Fibroblast of lung (primary cell): ENCODE results near the gene RARRES2. TPM values are rescaled to one million over a fixed set of nuclear protein-coding genes. Genes with fewer than 3 reads are reported as not detected.
"Not testable (repeated sequence)": the region's sequence is repeated elsewhere in the genome, so short reads cannot be mapped to it uniquely, and the experiment has no call there.

Experiments used
- DNase-seq, 2 donors: peaks; one replicate each; pipeline versions ENCODE4 v3.0.0 to v3.0.0-alpha.2; 2010; ENCODE audit warnings: low read depth in 2 of 2
- H2AFZ ChIP-seq: 2 replicates; pipeline ENCODE4 v1.5.1; 2012; ENCODE audit warnings: low read length, control low read depth, inconsistent platforms
- H3K27ac ChIP-seq: 2 replicates; pipeline ENCODE4 v1.5.1; 2011; ENCODE audit warnings: low read length, control low read depth; ENCODE audit not compliant: insufficient read depth
- H3K27me3 ChIP-seq: 2 replicates; pipeline ENCODE4 v1.5.1; 2011; ENCODE audit warnings: mild to moderate bottlenecking, low read length; ENCODE audit not compliant: control insufficient read depth, insufficient read depth
- H3K36me3 ChIP-seq: 2 replicates; pipeline ENCODE4 v1.5.1; 2011; ENCODE audit warnings: low read length; ENCODE audit not compliant: control insufficient read depth, insufficient read depth
- H3K4me1 ChIP-seq: 2 replicates; pipeline ENCODE4 v1.5.1; 2011; ENCODE audit warnings: low read length; ENCODE audit not compliant: control insufficient read depth, insufficient read depth; ENCODE audit errors: extremely low read depth
- H3K4me2 ChIP-seq: 2 replicates; pipeline ENCODE4 v1.5.1; 2011; ENCODE audit warnings: low read length, control low read depth; ENCODE audit not compliant: insufficient read depth; ENCODE audit errors: extremely low read depth
- H3K4me3 ChIP-seq, 4 experiments: fragments of 200-600 bp in 1 of 4; sonication (generic) in 1 of 4; replicated peaks in 1 of 4; 2 replicates each; pipeline ENCODE4 v1.5.1; 2011 to 2016; ENCODE audit warnings: low read length in 4 of 4, low read depth in 3 of 4, mild to moderate bottlenecking in 3 of 4, control low read depth in 2 of 4, inconsistent platforms in 1 of 4, mixed read lengths in 1 of 4; ENCODE audit not compliant: insufficient read depth in 1 of 4; ENCODE audit errors: control extremely low read depth in 1 of 4
- H3K79me2 ChIP-seq: 2 replicates; pipeline ENCODE4 v1.5.1; 2012; ENCODE audit warnings: mild to moderate bottlenecking, low read length, inconsistent platforms; ENCODE audit not compliant: control insufficient read depth, insufficient read depth
- H3K9ac ChIP-seq: 2 replicates; pipeline ENCODE4 v1.5.1; 2011; ENCODE audit warnings: mild to moderate bottlenecking, low read length, control low read depth; ENCODE audit not compliant: insufficient read depth
- H3K9me3 ChIP-seq: 2 replicates; pipeline ENCODE4 v1.5.1; 2012; ENCODE audit warnings: low read depth, low read length; ENCODE audit not compliant: control insufficient read depth, insufficient read depth
- H4K20me1 ChIP-seq: 2 replicates; pipeline ENCODE4 v1.5.1; 2011; ENCODE audit warnings: low read length; ENCODE audit not compliant: control insufficient read depth, insufficient read depth; ENCODE audit errors: extremely low read depth
- CTCF ChIP-seq, 2 donors: IDR thresholded peaks in 1 of 2; conservative IDR thresholded peaks in 1 of 2; 1 replicate in 1 of 2; 2 replicates in 1 of 2; pipeline ENCODE4 v1.5.1; 2011 to 2012; ENCODE audit warnings: low read length in 2 of 2, control low read depth in 1 of 2, inconsistent platforms in 1 of 2, low read depth in 1 of 2, mild to moderate bottlenecking in 1 of 2
- EZH2 ChIP-seq: IDR thresholded peaks from 2 replicates; pipeline ENCODE4 v1.5.1; 2012; ENCODE audit warnings: low read length, control low read depth, mild to moderate bottlenecking; ENCODE audit errors: missing control alignments
- polyA plus RNA-seq, 2 donors: library from polyadenylated mRNA; depleted of rRNA in 1 of 2; stranded (reverse) in 1 of 2; unstranded in 1 of 2; fragments of >200 nt; gene quantifications; 2 replicates each; pipeline ENCODE4 v1.2.1, GENCODE V29; 2011 to 2012; ENCODE audit warnings: missing spikeins in 1 of 2
- total RNA-seq: library from RNA; depleted of rRNA; stranded (reverse); fragments of >200 nt; gene quantifications from 2 replicates; pipeline ENCODE4 v1.2.1, GENCODE V29; 2014

The RARRES2 gene
- total and polyA plus RNA-seq, 2 donors (not counting 1 experiment from before 2014, with no cell fraction given): 65.6 to 67.0 TPM

GRCh38 chr7:150307904-150308303 lies 33.5 kb downstream of the RARRES2 start:
- Histone ChIP-seq H3K27me3 (no peaks in the 10 kb centered on the region), H3K36me3 (no peaks in the 10 kb centered on the region), H3K4me1 (no peaks in the 10 kb centered on the region), H3K79me2 (no peaks in the 10 kb centered on the region), H4K20me1 (no peaks in the 10 kb centered on the region), H3K27ac (no peak overlapping the region), H3K4me2 (no peak overlapping the region), H3K9ac (no peak overlapping the region), H3K9me3 (no peaks in the 10 kb centered on the region), H2AFZ (no peak overlapping the region), H3K4me3 (no peak overlapping the region)
- peak in 1 of 2 donors; percentile 18 for DNase-seq
- TF ChIP-seq EZH2 (no peak), CTCF (conservative IDR thresholded peaks at IDR 0.05 in 1 of 2, IDR thresholded peaks at IDR 0.05 in 1 of 2; ENCODE audit: low read depth in 1 of 2, low read length in 2 of 2) (no peak)

- Histone ChIP-seq H3K36me3 (no peaks in the 10 kb centered on the region), H3K79me2 (no peaks in the 10 kb centered on the region), H4K20me1 (no peaks in the 10 kb centered on the region), H3K4me2 (no peak overlapping the region), H3K9ac (no peak overlapping the region), H3K4me1 (no peaks in the 10 kb centered on the region), H3K9me3 (no peaks in the 10 kb centered on the region), H3K27me3 (no peaks in the 10 kb centered on the region), H2AFZ (no peak overlapping the region), H3K4me3 (no peak overlapping the region), H3K27ac (no peak overlapping the region)
- no peak for DNase-seq
- TF ChIP-seq EZH2: no peak
- no peak for TF ChIP-seq CTCF (conservative IDR thresholded peaks at IDR 0.05 in 1 of 2, IDR thresholded peaks at IDR 0.05 in 1 of 2; ENCODE audit: low read depth in 1 of 2, low read length in 2 of 2)
Measured at GRCh38 chr7:150307129-150307528, 34.3 kb downstream of the RARRES2 start.

- H3K4me1 ChIP-seq, H3K9me3 ChIP-seq, H3K27me3 ChIP-seq, H3K79me2 ChIP-seq, H3K36me3 ChIP-seq, H2AFZ ChIP-seq, H3K9ac ChIP-seq, H3K4me2 ChIP-seq, DNase-seq, H3K27ac ChIP-seq, H3K4me3 ChIP-seq, H4K20me1 ChIP-seq: not testable (repeated sequence)
Measured at GRCh38 chr7:150306377-150306776, 35.1 kb downstream of the RARRES2 start.

- H3K79me2 ChIP-seq, H3K27ac ChIP-seq, DNase-seq, H3K4me1 ChIP-seq, H3K9me3 ChIP-seq, H3K27me3 ChIP-seq, H3K9ac ChIP-seq, H2AFZ ChIP-seq, H3K4me2 ChIP-seq, H3K36me3 ChIP-seq, H3K4me3 ChIP-seq, H4K20me1 ChIP-seq: not testable (repeated sequence)
Measured at GRCh38 chr7:150305903-150306284, 35.5 kb downstream of the RARRES2 start.

GRCh38 chr7:150305259-150305902 lies 36.0 kb downstream of the RARRES2 start:
- H3K9me3 ChIP-seq, H3K4me2 ChIP-seq, H3K79me2 ChIP-seq, H3K27me3 ChIP-seq, H3K27ac ChIP-seq, H3K36me3 ChIP-seq, DNase-seq, H3K9ac ChIP-seq, H3K4me1 ChIP-seq, H4K20me1 ChIP-seq, H3K4me3 ChIP-seq, H2AFZ ChIP-seq: not testable (repeated sequence)
